Fibroblast of skin of abdomen (primary cell): ENCODE data around the gene PRPH.

Experiments
- DNase-seq: peaks from one replicate; pipeline ENCODE4 v3.0.0-alpha.2; 2013

PRPH gene

GRCh38 chr12:49347311-49348193 is 52.6 kb downstream of the PRPH start:
- peak; percentile 80 for DNase-seq
